A549 (cell line): Measurements from ENCODE around the gene CCT3. TPM values are rescaled to one million over a fixed set of nuclear protein-coding genes. Genes with fewer than 3 reads are reported as not detected.

Experiments used
- ATAC-seq, 2 experiments: fragments of 200-7000 bp in 1 of 2; fragments of >200 bp in 1 of 2; cut with Nextera tagmentation in 1 of 2; cut with Tn5 transposase in 1 of 2; 3 replicates each; pipeline versions ENCODE4 v1.8.0 to v1.9.1; 2018 to 2020; ENCODE audit warnings: mild to moderate bottlenecking in 1 of 2, moderate library complexity in 1 of 2
- CTCF ChIA-PET: fragments of 300-600 bp; sonication (Branson Sonifier 250); formaldehyde crosslinking; extraction: SDS; loops from one replicate; lab custom pipeline; 2021; ENCODE audit warnings: antibody characterized with exemption, inconsistent platforms; lab: Yijun Ruan, JAX
- POLR2A ChIA-PET: fragments of 350-600 bp; formaldehyde crosslinking; extraction: SDS; loops from one replicate; lab custom pipeline; 2021; ENCODE audit warnings: antibody characterized with exemption, inconsistent platforms; lab: Yijun Ruan, JAX
- DNase-seq, 2 experiments: peaks; one replicate each; pipeline versions ENCODE4 v3.0.0 to v3.0.0-alpha.2; 2011 to 2016; ENCODE audit warnings: low read depth in 1 of 2, low spot score in 1 of 2
- FAIRE-seq: peaks from 2 replicates; lab custom pipeline; 2011; peaks lifted over from hg19 to GRCh38; lab: Jason Lieb, UNC
- H3K27ac ChIP-seq, 2 experiments: fragments of >200 bp; sonication (Bioruptor Twin); formaldehyde crosslinking; 3 replicates each; pipeline ENCODE4 v1.5.1; 2016 to 2017
- H3K4me1 ChIP-seq: fragments of >200 bp; sonication (Bioruptor Twin); formaldehyde crosslinking; 3 replicates; pipeline ENCODE4 v1.6.1; 2016
- H3K4me2 ChIP-seq: fragments of >200 bp; sonication (Bioruptor Twin); formaldehyde crosslinking; 3 replicates; pipeline ENCODE4 v1.6.1; 2016
- H3K4me3 ChIP-seq: fragments of >200 bp; sonication (Bioruptor Twin); formaldehyde crosslinking; 3 replicates; pipeline ENCODE4 v1.5.1; 2016
- H3K9me3 ChIP-seq: fragments of >200 bp; sonication (Bioruptor Twin); formaldehyde crosslinking; 3 replicates; pipeline ENCODE4 v1.6.1; 2016
- BHLHE40 ChIP-seq: IDR thresholded peaks from 2 replicates; pipeline ENCODE4 v1.6.1; 2012; ENCODE audit warnings: low read depth, low read length, inconsistent platforms
- CHD4 ChIP-seq: fragments of 200-600 bp; sonication (generic); IDR thresholded peaks from 2 replicates; pipeline ENCODE4 v1.6.1; 2016; ENCODE audit warnings: antibody characterized with exemption, mild to moderate bottlenecking, borderline replicate concordance
- EP300 ChIP-seq, 2 experiments: fragments of >200 bp; sonication (Bioruptor Twin); formaldehyde crosslinking; IDR thresholded peaks; 2 replicates in 1 of 2; 3 replicates in 1 of 2; pipeline ENCODE4 v1.6.1; 2016 to 2017
- GATA3 ChIP-seq: IDR thresholded peaks from 2 replicates; pipeline ENCODE4 v1.6.1; 2012; ENCODE audit warnings: borderline replicate concordance
- HOXB5 ChIP-seq: fragments of 250-450 bp; sonication (Bioruptor Pico); IDR thresholded peaks from 2 replicates; pipeline ENCODE4 v1.5.0; 2020; ENCODE audit warnings: mild to moderate bottlenecking, moderate library complexity
- MYC ChIP-seq: IDR thresholded peaks from 2 replicates; pipeline ENCODE4 v1.6.1; 2012; ENCODE audit warnings: mild to moderate bottlenecking, inconsistent platforms, low read length, improper control_type of control experiment, borderline replicate concordance
- NFE2L2 ChIP-seq: fragments of 150-350 bp; conservative IDR thresholded peaks from 2 replicates; pipeline ENCODE4 v1.6.1; 2014; ENCODE audit warnings: low read length
- NR3C1 ChIP-seq: fragments of >200 bp; sonication (Bioruptor Twin); formaldehyde crosslinking; IDR thresholded peaks from 3 replicates; pipeline ENCODE4 v1.6.1; 2017
- POLR2AphosphoS2 ChIP-seq: conservative IDR thresholded peaks from 2 replicates; pipeline ENCODE4 v1.6.1; 2012; ENCODE audit warnings: low read length, improper control_type of control experiment, inconsistent platforms
- RAD21 ChIP-seq, 2 experiments: fragments of >200 bp in 1 of 2; sonication (Bioruptor Twin) in 1 of 2; formaldehyde crosslinking in 1 of 2; IDR thresholded peaks in 1 of 2; conservative IDR thresholded peaks in 1 of 2; 2 replicates in 1 of 2; 3 replicates in 1 of 2; pipeline ENCODE4 v1.6.1; 2012 to 2018; ENCODE audit warnings: inconsistent platforms in 1 of 2
- RARB ChIP-seq: fragments of 250-450 bp; sonication (Bioruptor Pico); IDR thresholded peaks from 2 replicates; pipeline ENCODE4 v1.8.0; 2021; ENCODE audit warnings: mild to moderate bottlenecking, moderate library complexity
- RFX5 ChIP-seq: fragments of 450-650 bp; IDR thresholded peaks from 2 replicates; pipeline ENCODE4 v1.7.1; 2014; ENCODE audit warnings: antibody characterized with exemption, mild to moderate bottlenecking, moderate library complexity
- RNF2 ChIP-seq: fragments of 200-600 bp; sonication (generic); IDR thresholded peaks from 2 replicates; pipeline ENCODE4 v1.6.1; 2016; ENCODE audit warnings: low read depth, mild to moderate bottlenecking, antibody characterized with exemption, moderate library complexity, borderline replicate concordance
- TFCP2L1 ChIP-seq: fragments of 250-450 bp; sonication (Bioruptor Pico); IDR thresholded peaks from 2 replicates; pipeline ENCODE4 v1.5.0; 2021; ENCODE audit warnings: mild to moderate bottlenecking
- ZNF302 ChIP-seq: fragments of 250-450 bp; sonication (Bioruptor Pico); IDR thresholded peaks from 2 replicates; pipeline ENCODE4 v1.9.0; 2021; ENCODE audit warnings: inconsistent platforms, mild to moderate bottlenecking, moderate library complexity
- whole genome bisulfite sequencing: methylation state at CpG from one replicate; pipeline ENCODE4 v1.1.6; 2017; ENCODE audit errors: missing lambda C conversion rate; 5-methylcytosine and 5-hydroxymethylcytosine counted together
- polyA plus RNA-seq, 4 experiments: library from polyadenylated mRNA; depleted of rRNA in 3 of 4; stranded (reverse); fragments of >200 nt; fragmentation: RNase III in 1 of 4; extraction: RNeasy Plus Mini Kit Qiagen cat#74134 plus additional on column Dnase treatment in 1 of 4; gene quantifications; 2 replicates in 3 of 4; 3 replicates in 1 of 4; pipeline ENCODE4 v1.2.3, GENCODE V29; 2011 to 2017
- TF ChIP-seq, protein P1 (sequence below): fragments of >200 bp; sonication (Bioruptor Twin); formaldehyde crosslinking; IDR thresholded peaks from 2 replicates; pipeline ENCODE4 v1.6.1; 2016
- TF ChIP-seq, protein P2 (sequence below): IDR thresholded peaks from 2 replicates; pipeline ENCODE4 v1.6.1; 2012; ENCODE audit warnings: low read depth, borderline replicate concordance

Gene CCT3
- polyA plus RNA-seq, 2 of the 4 experiments (the other 2 are of a cell fraction), result 528 to 824 TPM

DNA sequence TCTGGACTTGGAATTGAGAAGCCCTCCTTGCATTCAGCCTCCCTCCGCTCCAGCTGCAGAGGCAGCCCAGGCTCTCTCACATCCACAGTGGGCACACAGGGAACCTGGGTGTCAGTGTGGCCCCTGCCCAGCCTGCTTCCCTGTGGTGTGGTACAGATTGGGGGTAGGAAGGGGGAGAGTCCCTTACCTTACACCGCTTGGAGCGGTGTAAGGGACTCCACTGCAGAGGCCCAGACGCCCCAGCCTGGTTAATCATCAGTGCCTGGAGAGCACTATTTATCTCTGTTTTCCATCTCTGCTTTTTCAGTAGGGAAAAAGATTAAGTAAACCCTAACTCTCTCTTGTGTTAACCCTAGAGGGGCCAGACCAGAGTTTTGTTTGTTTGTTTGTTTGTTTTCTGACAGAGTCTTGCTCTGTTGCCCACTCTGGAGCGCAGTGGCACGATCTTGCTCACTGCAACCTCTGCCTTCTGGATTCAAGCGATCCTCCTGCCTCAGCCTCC is 30.1 kb upstream of the CCT3 start:
- 70% methylated on average over 7 of the region's 7 CpGs for WGBS
- Histone ChIP-seq H3K27ac (no peak overlapping the region), H3K9me3 (no peaks in the 10 kb centered on the region), H3K4me2 (peak overlapping the region; percentile 38), H3K4me3 (no peak overlapping the region), H3K4me1 (peaks cover 28% of the 10 kb centered on the region)
- ChIA-PET POLR2A (no interaction called here), CTCF (interaction anchor here (1.7 to 26.9 kb wide), 2 partner anchors 8 to 13 kb away, joined by 4 to 399 read pairs; no protein-coding TSS in a partner anchor)
- DNase-seq, result no peak
- peak; percentile 31 to 65; a peak in 4 of 6 replicates for ATAC-seq
- TF ChIP-seq CHD4, result no peak
- no peak for TF ChIP-seq EP300 (IDR thresholded peaks at IDR 0.05)
- TF ChIP-seq GATA3, result 0 out of 2 replicates have a peak, but pooled peaks have one; percentile 18
- TF ChIP-seq RAD21 (conservative IDR thresholded peaks at IDR 0.05 in 1 of 2, IDR thresholded peaks at IDR 0.05 in 1 of 2), result no peak
- TF ChIP-seq, protein P1, sequence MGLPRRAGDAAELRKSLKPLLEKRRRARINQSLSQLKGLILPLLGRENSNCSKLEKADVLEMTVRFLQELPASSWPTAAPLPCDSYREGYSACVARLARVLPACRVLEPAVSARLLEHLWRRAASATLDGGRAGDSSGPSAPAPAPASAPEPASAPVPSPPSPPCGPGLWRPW, result no peak
- no peak for FAIRE-seq

DNA sequence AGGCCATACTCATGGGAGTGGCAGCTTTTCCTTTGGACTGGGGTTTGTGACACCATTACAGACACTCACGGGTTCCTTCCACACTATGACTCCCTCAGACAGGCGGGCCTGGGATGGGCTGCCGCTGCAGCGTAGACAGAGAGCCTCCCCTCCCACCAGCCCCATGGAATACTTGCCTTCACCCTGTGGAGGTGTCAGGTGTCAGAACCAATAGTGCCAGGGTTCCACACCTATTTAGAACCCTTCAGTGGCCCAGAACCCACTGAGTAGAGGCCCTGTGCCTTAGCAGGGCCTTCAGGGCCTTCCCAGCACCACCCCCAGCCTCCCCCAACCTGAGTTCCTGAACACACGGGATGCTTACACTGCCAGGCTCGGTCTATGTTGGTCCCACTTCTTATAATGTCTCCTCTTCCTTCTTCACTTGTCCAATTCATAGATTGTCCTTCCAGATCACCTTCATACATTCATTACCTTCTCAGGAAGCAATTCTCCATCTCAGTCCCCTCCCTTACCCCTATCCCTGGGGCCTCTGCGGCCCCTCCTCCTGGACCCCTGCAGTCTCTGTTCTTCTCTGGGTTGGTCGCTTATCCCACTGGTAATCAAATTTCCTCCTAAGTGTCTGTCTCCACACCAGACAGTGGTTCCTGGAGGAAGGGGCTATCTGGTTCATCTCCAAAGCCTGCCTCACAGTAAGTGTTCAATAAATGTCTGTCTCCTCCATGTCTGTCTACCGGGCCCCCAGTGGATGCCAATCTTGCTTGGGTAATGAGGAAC is 29.5 kb upstream of the CCT3 start:
- FAIRE-seq (no peak), ATAC-seq (peak in 1 of 2 experiments; percentile 7; a peak in 2 of 6 replicates), DNase-seq (no peak)
- TF ChIP-seq RNF2, result no peak
- TF ChIP-seq TFCP2L1 (CRISPR knock-in tag), result no peak
- TF ChIP-seq RFX5, result no peak
- no peaks in the 10 kb centered on the region for H3K9me3 ChIP-seq
- peaks cover 28% of the 10 kb centered on the region for H3K4me1 ChIP-seq
- no peak overlapping the region for H3K4me3 ChIP-seq
- POLR2A ChIA-PET, result no interaction called here
- CTCF ChIA-PET, result interaction anchor here (0.7 to 26.9 kb wide), 4 partner anchors 8 to 78 kb away, joined by 4 to 399 read pairs (median 4); no protein-coding TSS in a partner anchor
- H3K4me2 ChIP-seq, result peak overlapping the region; percentile 38
- H3K27ac ChIP-seq, result 0 out of 6 replicates have a peak overlapping the region, but pooled peaks of 1 of the 2 experiments have one; percentile 16
- 70% methylated on average over 9 of the region's 9 CpGs for WGBS

DNA sequence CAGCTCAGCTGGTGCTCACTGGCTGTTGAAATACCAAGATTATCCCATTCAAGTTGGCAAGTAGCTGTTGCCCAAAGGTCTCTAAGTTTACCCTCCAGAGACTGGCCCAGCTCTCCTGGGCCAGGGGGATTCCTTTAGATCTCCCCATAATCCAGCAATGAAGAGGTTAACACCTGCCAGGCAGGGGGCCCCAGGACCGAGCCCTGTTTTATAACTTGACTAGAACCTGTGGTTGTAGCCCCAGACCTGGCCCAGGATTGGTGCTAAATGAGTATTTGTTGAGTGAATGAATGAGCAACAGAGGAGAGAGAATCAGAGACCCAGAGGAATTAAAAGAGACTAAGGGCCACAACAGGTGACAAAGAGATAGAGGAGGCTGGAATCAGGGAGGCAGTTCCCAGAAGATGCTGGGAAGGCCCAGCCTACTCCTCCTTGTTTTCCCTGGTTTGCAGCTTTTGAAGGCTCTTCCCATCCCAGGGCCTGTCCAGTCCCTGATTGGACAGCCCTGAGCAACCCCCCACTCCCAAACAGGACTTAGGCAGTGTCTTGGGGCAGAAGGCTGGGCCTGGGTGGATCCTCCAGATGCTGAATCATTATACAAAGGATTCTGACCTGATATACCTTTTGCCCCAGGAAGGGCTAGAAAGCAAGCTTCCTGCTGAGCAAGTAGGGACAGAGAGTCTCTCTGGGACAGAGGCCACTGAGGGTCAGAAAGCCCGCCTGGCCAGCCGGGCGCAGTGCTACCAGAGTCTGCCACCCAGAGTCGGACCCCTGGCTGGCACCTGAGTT is 28.5 kb upstream of the CCT3 start:
- POLR2A ChIA-PET, result no interaction called here
- peak in 1 of 2 experiments; percentile 24; a peak in 3 of 6 replicates for ATAC-seq
- peak in 1 of 2 experiments; percentile 39 for DNase-seq
- Histone ChIP-seq H3K4me1 (peaks cover 20% of the 10 kb centered on the region), H3K9me3 (no peaks in the 10 kb centered on the region), H3K4me2 (no peak overlapping the region), H3K27ac (0 out of 6 replicates have a peak overlapping the region, but pooled peaks of 1 of the 2 experiments have one; percentile 20)
- TF ChIP-seq POLR2AphosphoS2, result no peak
- no peak for TF ChIP-seq MYC
- TF ChIP-seq NR3C1, result no peak
- TF ChIP-seq TFCP2L1 (CRISPR knock-in tag), result no peak
- no peak for TF ChIP-seq ZNF302
- TF ChIP-seq RARB (CRISPR knock-in tag), result no peak
- TF ChIP-seq, protein P2, sequence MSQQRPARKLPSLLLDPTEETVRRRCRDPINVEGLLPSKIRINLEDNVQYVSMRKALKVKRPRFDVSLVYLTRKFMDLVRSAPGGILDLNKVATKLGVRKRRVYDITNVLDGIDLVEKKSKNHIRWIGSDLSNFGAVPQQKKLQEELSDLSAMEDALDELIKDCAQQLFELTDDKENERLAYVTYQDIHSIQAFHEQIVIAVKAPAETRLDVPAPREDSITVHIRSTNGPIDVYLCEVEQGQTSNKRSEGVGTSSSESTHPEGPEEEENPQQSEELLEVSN, result no peak
- TF ChIP-seq BHLHE40, result no peak
- TF ChIP-seq HOXB5 (CRISPR knock-in tag), result no peak
- TF ChIP-seq NFE2L2, result no peak
- TF ChIP-seq, all 56 proteins: peak for 0
- CTCF ChIA-PET, result interaction anchor here (0.6 to 26.9 kb wide), 7 partner anchors 8 to 84 kb away, joined by 3 to 399 read pairs (median 4); no protein-coding TSS in a partner anchor
- WGBS, result 71% methylated on average over 5 of the region's 5 CpGs
- no peak for FAIRE-seq
- H3K4me3 ChIP-seq, result no peak overlapping the region
